Measurements from ENCODE around the gene ACOX3.
A peak's percentile ranks its signal among the peaks of the same experiment; 100 is the strongest.

Gene ACOX3

GRCh38 chr4:8465615-8466611 is 25.4 kb upstream of the ACOX3 start:
- DNase-seq: no peak

GRCh38 chr4:8464381-8464780 is 23.9 kb upstream of the ACOX3 start:
- no peak for DNase-seq

- DNase-seq: no peak
Observed at GRCh38 chr4:8463811-8464210, 23.3 kb upstream of the ACOX3 start.

- no peak for DNase-seq
Observed at GRCh38 chr4:8461616-8462015, 21.1 kb upstream of the ACOX3 start.

- DNase-seq: no peak
Observed at GRCh38 chr4:8461086-8461485, 20.6 kb upstream of the ACOX3 start.

GRCh38 chr4:8459867-8460445 is 19.4 kb upstream of the ACOX3 start:
- DNase-seq: no peak

- no peak for DNase-seq
Observed at GRCh38 chr4:8457646-8458252, 17.2 kb upstream of the ACOX3 start.

GRCh38 chr4:8453957-8454356 is 13.4 kb upstream of the ACOX3 start:
- DNase-seq: no peak

- DNase-seq: no peak
Observed at GRCh38 chr4:8451440-8452182, 11.1 kb upstream of the ACOX3 start.

GRCh38 chr4:8446122-8446521 is 5.6 kb upstream of the ACOX3 start:
- no peak for DNase-seq

- no peak for DNase-seq
Observed at GRCh38 chr4:8443801-8444200, 3.3 kb upstream of the ACOX3 start.

- DNase-seq: no peak
Observed at GRCh38 chr4:8442596-8443358, 2.3 kb upstream of the ACOX3 start.

GRCh38 chr4:8441499-8442091 is 1.1 kb upstream of the ACOX3 start:
- DNase-seq: no peak

GRCh38 chr4:8439914-8440491 is 520 bp downstream of the ACOX3 start:
- no peak for DNase-seq

GRCh38 chr4:8439168-8439567 is 1.4 kb downstream of the ACOX3 start:
- no peak for DNase-seq

- DNase-seq: no peak
Observed at GRCh38 chr4:8438743-8439142, 1.8 kb downstream of the ACOX3 start.

- no peak for DNase-seq
Observed at GRCh38 chr4:8437281-8437680, 3.2 kb downstream of the ACOX3 start.

GRCh38 chr4:8435656-8436121 is 4.8 kb downstream of the ACOX3 start:
- peak; percentile 45 for DNase-seq

GRCh38 chr4:8434251-8435073 is 6.1 kb downstream of the ACOX3 start:
- no peak for DNase-seq

GRCh38 chr4:8433136-8433535 is 7.4 kb downstream of the ACOX3 start:
- no peak for DNase-seq

- no peak for DNase-seq
Observed at GRCh38 chr4:8431553-8431952, 9.0 kb downstream of the ACOX3 start.
